Measurements from ENCODE around the gene ADI1.

GRCh38 chr2:3456125-3456524, 63.2 kb downstream of the ADI1 start:
- TF ChIP-seq, protein P1, sequence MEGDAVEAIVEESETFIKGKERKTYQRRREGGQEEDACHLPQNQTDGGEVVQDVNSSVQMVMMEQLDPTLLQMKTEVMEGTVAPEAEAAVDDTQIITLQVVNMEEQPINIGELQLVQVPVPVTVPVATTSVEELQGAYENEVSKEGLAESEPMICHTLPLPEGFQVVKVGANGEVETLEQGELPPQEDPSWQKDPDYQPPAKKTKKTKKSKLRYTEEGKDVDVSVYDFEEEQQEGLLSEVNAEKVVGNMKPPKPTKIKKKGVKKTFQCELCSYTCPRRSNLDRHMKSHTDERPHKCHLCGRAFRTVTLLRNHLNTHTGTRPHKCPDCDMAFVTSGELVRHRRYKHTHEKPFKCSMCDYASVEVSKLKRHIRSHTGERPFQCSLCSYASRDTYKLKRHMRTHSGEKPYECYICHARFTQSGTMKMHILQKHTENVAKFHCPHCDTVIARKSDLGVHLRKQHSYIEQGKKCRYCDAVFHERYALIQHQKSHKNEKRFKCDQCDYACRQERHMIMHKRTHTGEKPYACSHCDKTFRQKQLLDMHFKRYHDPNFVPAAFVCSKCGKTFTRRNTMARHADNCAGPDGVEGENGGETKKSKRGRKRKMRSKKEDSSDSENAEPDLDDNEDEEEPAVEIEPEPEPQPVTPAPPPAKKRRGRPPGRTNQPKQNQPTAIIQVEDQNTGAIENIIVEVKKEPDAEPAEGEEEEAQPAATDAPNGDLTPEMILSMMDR (IDR thresholded peaks at IDR 0.05; ENCODE audit: low read length): no peak
- TF ChIP-seq EZH2phosphoT487 (IDR thresholded peaks at IDR 0.05; ENCODE audit: low read length): no peak

Measured in MM.1S (cell line).